IMR-90 (cell line): ENCODE data around the gene TSPAN31. TPM values are rescaled to one million over a fixed set of nuclear protein-coding genes. Genes with fewer than 3 reads are reported as not detected.

Experiments used
- ATAC-seq: fragments of 200-7000 bp; cut with Tn5 transposase; 2 replicates; pipeline ENCODE4 v1.9.1; 2020; ENCODE audit warnings: low read depth, mild to moderate bottlenecking, moderate library complexity
- BruUV-seq: library from RNA; stranded (reverse); fragments of 400-500 nt; replicated peaks from 2 replicates; lab custom pipeline; 2021; lab: Mats Ljungman, UMichigan
- CTCF ChIA-PET: fragments of 300-600 bp; formaldehyde crosslinking; extraction: SDS; loops from one replicate; lab custom pipeline; 2021; ENCODE audit warnings: antibody characterized with exemption; lab: Yijun Ruan, JAX
- POLR2A ChIA-PET: fragments of 300-600 bp; sonication (Branson Sonifier 250); formaldehyde crosslinking; loops from one replicate; lab custom pipeline; 2022; ENCODE audit warnings: antibody characterized with exemption; ENCODE audit not compliant: unreplicated experiment; lab: Charles Lee
- DNase-seq: peaks from one replicate; pipeline ENCODE4 v3.0.0; 2013
- H2AFZ ChIP-seq: replicated peaks from 2 replicates; pipeline ENCODE3; 2013; ENCODE audit warnings: low read length, mild to moderate bottlenecking; ENCODE audit not compliant: poor library complexity
- H2AK5ac ChIP-seq: 2 replicates; pipeline ENCODE4 v1.6.1; 2013; ENCODE audit warnings: low read depth, low read length, inconsistent platforms
- H2AK9ac ChIP-seq: replicated peaks from 2 replicates; pipeline ENCODE3; 2013; ENCODE audit warnings: mild to moderate bottlenecking, low read depth, low read length, moderate library complexity; ENCODE audit not compliant: poor library complexity
- H2BK120ac ChIP-seq: 2 replicates; pipeline ENCODE4 v1.6.1; 2013; ENCODE audit warnings: low read depth, low read length, inconsistent platforms
- H2BK15ac ChIP-seq: 3 replicates; pipeline ENCODE4 v1.6.1; 2013; ENCODE audit warnings: low read depth, low read length, inconsistent platforms
- H2BK20ac ChIP-seq: 2 replicates; pipeline ENCODE4 v1.6.1; 2013; ENCODE audit warnings: low read depth, mild to moderate bottlenecking, inconsistent platforms, low read length, moderate library complexity
- H2BK5ac ChIP-seq: 2 replicates; pipeline ENCODE4 v1.6.1; 2013; ENCODE audit warnings: mild to moderate bottlenecking, low read depth, low read length, inconsistent platforms; ENCODE audit not compliant: poor library complexity, severe bottlenecking
- H3K14ac ChIP-seq: replicated peaks from 2 replicates; pipeline ENCODE4 v1.6.1; 2013; ENCODE audit warnings: low read depth, low read length, inconsistent platforms
- H3K18ac ChIP-seq: 2 replicates; pipeline ENCODE4 v1.6.1; 2013; ENCODE audit warnings: low read depth, low read length, control low read depth
- H3K23ac ChIP-seq: 2 replicates; pipeline ENCODE4 v1.6.1; 2013; ENCODE audit warnings: low read depth, low read length, inconsistent platforms
- H3K27ac ChIP-seq: 2 replicates; pipeline ENCODE4 v1.5.1; 2013; ENCODE audit warnings: mild to moderate bottlenecking, control low read depth, low read length; ENCODE audit not compliant: insufficient read depth
- H3K27me3 ChIP-seq: 2 replicates; pipeline ENCODE4 v1.6.1; 2013; ENCODE audit warnings: low read length; ENCODE audit not compliant: control insufficient read depth, insufficient read depth
- H3K36me3 ChIP-seq: 2 replicates; pipeline ENCODE4 v1.6.1; 2013; ENCODE audit warnings: low read length, mixed read lengths; ENCODE audit not compliant: control insufficient read depth, insufficient read depth
- H3K4ac ChIP-seq: 2 replicates; pipeline ENCODE4 v1.6.1; 2013; ENCODE audit warnings: low read depth, low read length, inconsistent platforms
- H3K4me1 ChIP-seq: 2 replicates; pipeline ENCODE4 v1.6.1; 2013; ENCODE audit warnings: low read length, mixed read lengths; ENCODE audit not compliant: control insufficient read depth, insufficient read depth
- H3K4me2 ChIP-seq: 2 replicates; pipeline ENCODE4 v1.6.1; 2013; ENCODE audit warnings: low read depth, mild to moderate bottlenecking, control low read depth, low read length, moderate library complexity
- H3K4me3 ChIP-seq: 2 replicates; pipeline ENCODE4 v1.5.1; 2013; ENCODE audit warnings: low read depth, mild to moderate bottlenecking, control low read depth, low read length, moderate library complexity; ENCODE audit not compliant: insufficient read depth
- H3K56ac ChIP-seq: 2 replicates; pipeline ENCODE4 v1.6.1; 2013; ENCODE audit warnings: low read length, inconsistent platforms; ENCODE audit not compliant: insufficient read depth; ENCODE audit errors: extremely low read depth
- H3K79me1 ChIP-seq, 2 experiments: 2 replicates each; pipeline ENCODE4 v1.6.1; 2013; ENCODE audit warnings: low read length in 2 of 2, inconsistent platforms in 1 of 2, low read depth in 1 of 2
- H3K9ac ChIP-seq: 2 replicates; pipeline ENCODE4 v1.6.1; 2013; ENCODE audit warnings: low read depth, low read length, control low read depth
- H3K9me1 ChIP-seq: 2 replicates; pipeline ENCODE4 v1.6.1; 2013; ENCODE audit warnings: low read length, inconsistent platforms; ENCODE audit not compliant: insufficient read depth
- H3K9me3 ChIP-seq: 2 replicates; pipeline ENCODE4 v1.6.1; 2013; ENCODE audit warnings: low read length; ENCODE audit not compliant: control insufficient read depth, insufficient read depth
- H4K20me1 ChIP-seq: 2 replicates; pipeline ENCODE4 v1.6.1; 2013; ENCODE audit warnings: low read length, inconsistent platforms; ENCODE audit not compliant: insufficient read depth
- H4K5ac ChIP-seq: 2 replicates; pipeline ENCODE4 v1.6.1; 2013; ENCODE audit warnings: mild to moderate bottlenecking, low read depth, low read length, control low read depth
- H4K8ac ChIP-seq, 2 experiments: 2 replicates each; pipeline ENCODE4 v1.6.1; 2013; ENCODE audit warnings: low read depth in 2 of 2, low read length in 2 of 2, control low read depth in 1 of 2, inconsistent platforms in 1 of 2
- H4K91ac ChIP-seq: 2 replicates; pipeline ENCODE4 v1.6.1; 2013; ENCODE audit warnings: low read depth, low read length, inconsistent platforms; ENCODE audit not compliant: insufficient read depth
- BHLHE40 ChIP-seq: fragments of 150-350 bp; IDR thresholded peaks from 2 replicates; pipeline ENCODE4 v1.6.1; 2016; ENCODE audit warnings: mild to moderate bottlenecking, low read depth, low read length
- FOS ChIP-seq: fragments of 150-350 bp; IDR thresholded peaks from 2 replicates; pipeline ENCODE4 v1.6.1; 2016; ENCODE audit warnings: low read depth, low read length
- NFE2L2 ChIP-seq: fragments of 150-350 bp; IDR thresholded peaks from 2 replicates; pipeline ENCODE4 v1.6.1; 2016; ENCODE audit warnings: low read depth, mild to moderate bottlenecking, low read length
- RFX5 ChIP-seq: IDR thresholded peaks from 2 replicates; pipeline ENCODE4 v1.8.0; 2012; ENCODE audit warnings: low read depth, mild to moderate bottlenecking, low read length, moderate library complexity
- WGBS, 2 experiments: methylation state at CpG; one replicate each; pipeline versions ENCODE4 v1.1.5 to v1.1.7; 2013; ENCODE audit warnings: missing lambda C conversion rate in 2 of 2; ENCODE audit not compliant: insufficient read length in 1 of 2; ENCODE audit errors: extremely low coverage in 2 of 2; 5-methylcytosine and 5-hydroxymethylcytosine counted together
- dilution Hi-C: fragments of 300-500 bp; cut with HindIII; formaldehyde crosslinking; loops from one replicate; pipeline ENCODE4 v1.14.3; 2018; ENCODE audit warnings: low sequenced_read_pairs; ENCODE audit not compliant: unreplicated experiment
- in situ Hi-C: fragments of 300-500 bp; cut with MboI; formaldehyde crosslinking; loops from 3 replicates; pipeline ENCODE4 v1.14.3; 2019; ENCODE audit warnings: low sequenced_read_pairs, inconsistent platforms, mixed read lengths
- intact Hi-C: fragments of 100-400 bp; cut with micrococcal nuclease; formaldehyde crosslinking; loops from 2 replicates; pipeline ENCODE4 v1.10.0; 2022
- polyA plus RNA-seq, 3 experiments: library from polyadenylated mRNA; depleted of rRNA; stranded (reverse); fragments of >200 nt; gene quantifications; 2 replicates each; pipeline ENCODE4 v1.2.3, GENCODE V29; 2012; ENCODE audit warnings: low replicate concordance in 1 of 3
- total RNA-seq: library from RNA; depleted of rRNA; stranded (reverse); fragments of >200 nt; gene quantifications from 2 replicates; pipeline ENCODE4 v1.2.3, GENCODE V29; 2012
- TF ChIP-seq, protein P1 (sequence below): fragments of 150-350 bp; IDR thresholded peaks from 2 replicates; pipeline ENCODE4 v1.6.1; 2017; ENCODE audit warnings: mild to moderate bottlenecking, antibody characterized with exemption, low read length, low read depth
- TF ChIP-seq, protein P2 (sequence below): fragments of 150-350 bp; IDR thresholded peaks from 2 replicates; pipeline ENCODE4 v1.6.1; 2016; ENCODE audit warnings: low read depth, mild to moderate bottlenecking, low read length, moderate library complexity, borderline replicate concordance

TSPAN31 gene
- total and polyA plus RNA-seq, 2 of the 4 experiments (the other 2 are of a cell fraction): 12.3 to 71.2 TPM

DNA sequence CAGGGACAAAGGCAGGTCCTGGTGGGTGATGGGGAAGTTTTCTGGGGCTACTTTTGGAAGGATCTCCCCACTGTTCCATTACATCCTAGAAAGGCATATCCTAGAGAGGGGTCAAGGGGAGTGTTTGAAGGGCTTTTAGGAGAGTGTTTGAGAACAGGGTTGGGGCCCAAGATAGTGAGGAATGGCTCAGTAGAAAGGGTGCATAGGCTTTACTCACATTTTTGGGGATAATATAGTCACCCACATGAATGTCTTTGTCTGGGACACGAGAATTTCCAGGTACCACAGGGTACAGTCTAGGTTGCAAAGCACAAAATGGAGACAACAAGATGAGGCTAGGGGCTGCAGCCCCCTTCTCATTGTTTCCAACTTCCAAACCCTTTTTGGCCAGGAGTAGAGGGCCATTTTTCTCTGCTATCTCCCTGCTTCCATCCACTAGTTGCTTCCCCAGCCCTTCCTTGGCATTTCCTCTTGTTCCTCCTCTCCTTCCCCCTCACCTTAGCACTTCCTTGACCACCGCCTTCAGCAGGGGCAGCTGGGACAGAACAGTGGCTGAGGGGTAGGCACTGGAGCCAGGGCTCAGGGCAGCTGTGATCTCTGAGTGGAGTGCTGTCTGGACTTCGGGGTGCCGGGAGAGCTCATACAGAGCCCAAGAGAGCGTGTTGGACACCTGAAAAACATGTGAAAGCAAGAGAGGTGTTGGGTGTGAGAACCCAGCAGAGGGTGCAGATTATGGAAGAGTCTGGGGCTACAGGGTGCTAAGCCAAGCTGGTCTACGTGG is 19.2 kb downstream of the TSPAN31 start (continued):
- TF ChIP-seq BHLHE40: no peak

DNA sequence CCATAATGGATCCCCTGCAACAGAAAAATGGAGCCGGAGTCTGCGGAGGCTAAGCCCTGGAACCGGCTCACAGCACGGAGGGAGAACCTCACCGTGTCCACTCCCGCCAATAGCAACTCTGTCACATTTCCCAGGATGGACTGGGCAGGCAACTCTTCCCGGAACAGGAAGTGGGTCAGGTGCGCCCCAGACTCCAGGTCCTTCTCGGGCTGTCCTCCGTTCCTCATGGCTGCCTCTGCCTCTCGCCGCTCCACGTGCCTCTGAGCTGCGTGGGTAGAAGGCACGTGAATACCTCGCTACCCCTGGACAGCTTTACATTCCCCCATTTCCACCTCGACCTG is 19.8 kb downstream of the TSPAN31 start:
- ChIA-PET CTCF (no interaction called here), POLR2A (no interaction called here)
- Histone ChIP-seq H3K56ac (no peak overlapping the region), H3K4ac (no peak overlapping the region; the same call in 1 of the 2 replicates), H3K18ac (no peak overlapping the region), H2BK120ac (no peak overlapping the region), H4K5ac (no peak overlapping the region), H3K27me3 (peaks cover 43% of the 10 kb centered on the region), H4K20me1 (no peaks in the 10 kb centered on the region), H3K9me3 (peaks cover 2% of the 10 kb centered on the region; the same call in 1 of the 2 replicates), H2BK15ac (no peak overlapping the region), H3K14ac (0 out of 2 replicates have a peak overlapping the region, but pooled peaks have one; percentile 29), H4K91ac (no peak overlapping the region), H3K9ac (no peak overlapping the region), H3K23ac (no peak overlapping the region; the same call in 1 of the 2 replicates), H3K4me2 (peak overlapping the region; percentile 68), H4K8ac (no peak overlapping the region), H3K4me3 (peak overlapping the region; percentile 35), H3K27ac (no peak overlapping the region), H2AK9ac (peak overlapping the region; percentile 52), H3K4me1 (peaks cover 8% of the 10 kb centered on the region; the same call in 1 of the 2 replicates), H3K9me1 (0 out of 2 replicates have a peak, but pooled peaks cover 3% of the 10 kb centered on the region), H2BK5ac (no peak overlapping the region), H3K79me1 (no peaks in the 10 kb centered on the region), H3K36me3 (peaks cover 1% of the 10 kb centered on the region; the same call in 1 of the 2 replicates), H2BK20ac (no peak overlapping the region), H2AK5ac (no peak overlapping the region), H2AFZ (peak overlapping the region; percentile 82)
- DNase-seq (no peak), ATAC-seq (no peak)
- 16% methylated on average over 4 of the region's 17 CpGs; no CpG with 5 or more reads in 1 of the 2 experiments for WGBS, 2 experiments
- in situ Hi-C loops: no loop called here
- no TSS peak for BruUV-seq
- intact Hi-C loops: no loop called here
- no peak for TF ChIP-seq NFE2L2
- TF ChIP-seq, protein P1, sequence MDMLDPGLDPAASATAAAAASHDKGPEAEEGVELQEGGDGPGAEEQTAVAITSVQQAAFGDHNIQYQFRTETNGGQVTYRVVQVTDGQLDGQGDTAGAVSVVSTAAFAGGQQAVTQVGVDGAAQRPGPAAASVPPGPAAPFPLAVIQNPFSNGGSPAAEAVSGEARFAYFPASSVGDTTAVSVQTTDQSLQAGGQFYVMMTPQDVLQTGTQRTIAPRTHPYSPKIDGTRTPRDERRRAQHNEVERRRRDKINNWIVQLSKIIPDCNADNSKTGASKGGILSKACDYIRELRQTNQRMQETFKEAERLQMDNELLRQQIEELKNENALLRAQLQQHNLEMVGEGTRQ: no peak
- TF ChIP-seq, protein P2, sequence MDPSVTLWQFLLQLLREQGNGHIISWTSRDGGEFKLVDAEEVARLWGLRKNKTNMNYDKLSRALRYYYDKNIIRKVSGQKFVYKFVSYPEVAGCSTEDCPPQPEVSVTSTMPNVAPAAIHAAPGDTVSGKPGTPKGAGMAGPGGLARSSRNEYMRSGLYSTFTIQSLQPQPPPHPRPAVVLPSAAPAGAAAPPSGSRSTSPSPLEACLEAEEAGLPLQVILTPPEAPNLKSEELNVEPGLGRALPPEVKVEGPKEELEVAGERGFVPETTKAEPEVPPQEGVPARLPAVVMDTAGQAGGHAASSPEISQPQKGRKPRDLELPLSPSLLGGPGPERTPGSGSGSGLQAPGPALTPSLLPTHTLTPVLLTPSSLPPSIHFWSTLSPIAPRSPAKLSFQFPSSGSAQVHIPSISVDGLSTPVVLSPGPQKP: no peak
- TF ChIP-seq RFX5: no peak
- TF ChIP-seq FOS: no peak
- TF ChIP-seq BHLHE40: 0 out of 2 replicates have a peak, but pooled peaks have one; percentile 3
- dilution Hi-C loops: no loop called here
